GM12874 (cell line): ENCODE results near the gene DUSP16.

Experiments
- TF ChIP-seq, protein P1 (sequence below): IDR thresholded peaks from 2 replicates; pipeline ENCODE4 v1.5.1; 2011; ENCODE audit warnings: low read depth, mild to moderate bottlenecking, control low read depth, low read length, moderate library complexity; ENCODE audit not compliant: insufficient read depth

DUSP16 gene

DNA sequence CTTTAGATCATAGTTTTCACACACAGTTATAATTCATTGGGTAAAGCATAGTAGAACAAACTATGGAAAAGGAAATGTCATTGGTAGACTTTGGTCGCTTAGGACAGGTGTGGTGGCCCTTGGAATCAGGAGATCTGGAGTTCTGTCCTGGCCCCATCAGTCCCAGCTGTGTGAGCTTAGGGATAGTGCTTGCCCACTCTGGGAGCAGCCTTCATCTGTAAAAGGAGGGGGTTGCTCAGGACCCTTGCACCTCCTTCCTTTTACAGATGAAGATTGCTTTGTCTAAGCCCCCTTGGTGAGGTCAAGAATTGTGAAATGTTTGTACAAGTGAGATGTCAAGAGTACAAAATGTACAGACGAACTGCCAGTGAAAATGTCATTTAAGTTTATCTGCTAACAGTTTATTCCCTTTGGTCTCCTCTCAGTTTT, 112.6 kb downstream of the DUSP16 start:
- TF ChIP-seq, protein P1, sequence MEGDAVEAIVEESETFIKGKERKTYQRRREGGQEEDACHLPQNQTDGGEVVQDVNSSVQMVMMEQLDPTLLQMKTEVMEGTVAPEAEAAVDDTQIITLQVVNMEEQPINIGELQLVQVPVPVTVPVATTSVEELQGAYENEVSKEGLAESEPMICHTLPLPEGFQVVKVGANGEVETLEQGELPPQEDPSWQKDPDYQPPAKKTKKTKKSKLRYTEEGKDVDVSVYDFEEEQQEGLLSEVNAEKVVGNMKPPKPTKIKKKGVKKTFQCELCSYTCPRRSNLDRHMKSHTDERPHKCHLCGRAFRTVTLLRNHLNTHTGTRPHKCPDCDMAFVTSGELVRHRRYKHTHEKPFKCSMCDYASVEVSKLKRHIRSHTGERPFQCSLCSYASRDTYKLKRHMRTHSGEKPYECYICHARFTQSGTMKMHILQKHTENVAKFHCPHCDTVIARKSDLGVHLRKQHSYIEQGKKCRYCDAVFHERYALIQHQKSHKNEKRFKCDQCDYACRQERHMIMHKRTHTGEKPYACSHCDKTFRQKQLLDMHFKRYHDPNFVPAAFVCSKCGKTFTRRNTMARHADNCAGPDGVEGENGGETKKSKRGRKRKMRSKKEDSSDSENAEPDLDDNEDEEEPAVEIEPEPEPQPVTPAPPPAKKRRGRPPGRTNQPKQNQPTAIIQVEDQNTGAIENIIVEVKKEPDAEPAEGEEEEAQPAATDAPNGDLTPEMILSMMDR, result no peak

DNA sequence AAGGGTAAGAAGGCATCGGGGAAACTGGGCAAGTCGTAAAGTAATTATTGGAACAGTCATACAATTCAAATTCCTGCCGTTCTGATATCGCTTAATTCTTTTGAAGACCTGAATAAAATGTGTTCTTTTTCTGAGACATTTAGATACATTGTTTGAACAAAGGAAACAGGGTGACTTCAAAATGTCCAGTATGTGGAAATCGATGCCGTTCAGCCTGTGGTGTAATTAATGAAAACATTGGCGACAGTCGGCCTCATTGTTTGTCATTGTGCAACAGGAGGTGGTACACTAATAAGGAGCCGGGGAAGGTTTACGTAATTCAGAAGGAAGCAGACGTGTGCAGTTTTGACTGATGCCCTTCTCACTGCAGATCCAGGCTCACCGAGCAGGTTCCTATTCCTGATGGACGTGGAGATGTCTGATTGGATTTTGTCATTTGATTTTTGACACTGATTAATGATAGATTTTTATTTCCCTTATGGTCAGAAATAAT, 113.1 kb downstream of the DUSP16 start:
- TF ChIP-seq, protein P1, result no peak

DNA sequence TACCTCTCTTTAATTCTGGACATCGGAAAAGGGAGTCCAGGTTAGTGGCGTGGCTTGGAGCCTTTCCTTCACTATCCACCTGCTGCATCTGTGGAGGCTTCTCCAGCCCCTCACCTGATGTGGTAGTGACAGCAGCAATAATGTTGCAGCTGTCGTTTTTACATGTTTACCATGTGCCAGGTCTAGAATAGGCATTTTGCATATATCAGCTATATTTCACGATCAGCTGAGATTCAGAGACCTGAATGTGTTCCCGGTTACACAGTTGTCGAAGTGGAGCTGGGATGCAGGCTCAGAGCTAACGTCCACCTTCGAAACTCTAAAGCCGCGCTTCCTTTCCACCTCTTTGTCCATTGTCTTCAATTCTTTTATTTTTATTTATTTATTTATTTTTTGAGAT, 114.8 kb downstream of the DUSP16 start:
- TF ChIP-seq, protein P1, result no peak

DNA sequence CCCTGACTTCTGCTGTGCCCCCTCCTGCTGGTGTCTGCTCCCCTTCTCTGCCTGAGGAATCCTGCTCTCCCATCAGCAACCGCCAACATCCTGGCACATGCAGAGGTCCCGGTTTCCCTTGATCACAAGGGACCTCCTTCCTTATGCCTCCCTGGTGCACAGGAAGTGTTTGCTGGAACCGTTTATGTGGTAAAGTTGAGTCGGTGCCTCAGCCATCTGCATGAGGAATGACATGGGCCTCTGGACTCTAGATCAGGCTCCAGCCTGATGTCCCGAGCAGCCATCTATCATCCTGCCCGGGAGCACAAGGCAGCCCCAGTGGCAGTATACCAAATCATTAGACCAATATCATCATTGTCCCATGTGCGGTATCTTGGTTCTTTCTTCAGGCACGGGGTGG, 115.4 kb downstream of the DUSP16 start:
- TF ChIP-seq, protein P1, result no peak

DNA sequence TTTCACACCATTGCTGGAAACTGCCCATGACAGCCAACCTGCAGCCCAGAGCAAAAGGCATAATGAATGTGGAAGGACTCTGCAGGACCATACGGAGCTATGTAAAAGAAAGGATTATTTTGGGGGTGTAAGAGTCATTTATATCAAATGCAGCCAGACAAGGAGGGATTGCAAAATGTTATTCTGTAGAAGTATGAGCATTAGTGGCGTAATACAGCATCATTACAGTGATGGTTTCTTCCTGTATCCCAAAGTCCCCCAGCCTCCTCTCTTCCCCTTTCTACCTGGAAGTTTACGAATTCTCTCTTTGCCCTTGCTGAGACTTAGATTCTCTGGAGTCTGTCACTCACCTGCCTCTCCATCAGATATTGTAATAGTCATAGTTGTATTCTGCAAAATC, 115.9 kb downstream of the DUSP16 start:
- TF ChIP-seq, protein P1, result no peak

DNA sequence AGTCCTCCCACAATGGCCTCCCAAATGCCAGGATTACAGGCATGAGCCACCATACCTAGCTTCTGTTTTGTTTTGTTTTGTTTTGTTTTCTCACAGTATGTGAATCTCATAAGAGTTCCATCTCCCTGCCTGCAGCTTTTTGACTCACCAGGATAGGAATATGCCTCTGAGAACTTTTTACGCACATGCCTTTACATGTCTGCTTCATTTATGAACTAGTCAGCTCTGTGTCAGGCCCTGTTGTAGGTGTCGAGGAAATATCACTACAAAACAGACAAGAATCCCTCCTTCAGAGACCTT, 116.8 kb downstream of the DUSP16 start:
- TF ChIP-seq, protein P1, result no peak

DNA sequence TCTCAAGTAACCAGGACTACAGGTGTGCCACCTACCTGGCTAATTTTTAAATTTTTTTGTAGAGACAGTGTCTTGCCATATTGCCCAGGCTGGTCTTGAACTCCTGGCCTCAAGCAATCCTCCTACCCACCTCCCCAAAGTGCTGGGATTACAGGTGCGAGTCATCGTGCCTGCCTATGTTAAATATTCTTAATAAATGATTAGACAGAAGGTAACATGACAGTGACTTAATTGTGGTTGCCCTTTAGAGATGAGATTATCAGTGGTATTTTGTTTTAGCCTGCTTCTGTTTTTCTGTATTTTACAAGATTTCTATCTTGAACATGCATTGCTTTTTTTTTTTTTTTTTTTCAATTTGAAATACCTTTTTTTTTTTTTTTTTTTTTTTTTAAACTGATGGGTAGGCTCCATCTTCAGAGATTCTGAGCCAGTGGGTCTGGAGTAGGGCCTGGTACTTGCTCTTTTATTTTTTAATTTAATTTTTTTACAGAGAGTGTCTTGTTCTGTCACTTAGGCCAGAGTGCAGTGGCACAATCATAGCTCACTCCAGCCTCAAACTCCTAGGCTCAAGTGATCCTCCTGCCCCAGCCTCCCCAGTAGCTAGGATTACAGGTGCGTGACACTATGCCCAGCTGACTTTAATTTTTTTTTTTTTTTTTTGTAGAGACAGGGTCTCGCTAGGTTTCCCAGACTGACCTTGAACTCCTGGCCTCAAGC, 117.3 kb downstream of the DUSP16 start:
- TF ChIP-seq, protein P1, result no peak
